ENCODE results near the gene PODXL2. TPM values are rescaled to one million over a fixed set of nuclear protein-coding genes. Genes with fewer than 3 reads are reported as not detected.

Gene PODXL2
- total and polyA plus RNA-seq, 4 experiments from 2014 or later, result 3.3 to 8.0 (median 5.5) TPM

DNA sequence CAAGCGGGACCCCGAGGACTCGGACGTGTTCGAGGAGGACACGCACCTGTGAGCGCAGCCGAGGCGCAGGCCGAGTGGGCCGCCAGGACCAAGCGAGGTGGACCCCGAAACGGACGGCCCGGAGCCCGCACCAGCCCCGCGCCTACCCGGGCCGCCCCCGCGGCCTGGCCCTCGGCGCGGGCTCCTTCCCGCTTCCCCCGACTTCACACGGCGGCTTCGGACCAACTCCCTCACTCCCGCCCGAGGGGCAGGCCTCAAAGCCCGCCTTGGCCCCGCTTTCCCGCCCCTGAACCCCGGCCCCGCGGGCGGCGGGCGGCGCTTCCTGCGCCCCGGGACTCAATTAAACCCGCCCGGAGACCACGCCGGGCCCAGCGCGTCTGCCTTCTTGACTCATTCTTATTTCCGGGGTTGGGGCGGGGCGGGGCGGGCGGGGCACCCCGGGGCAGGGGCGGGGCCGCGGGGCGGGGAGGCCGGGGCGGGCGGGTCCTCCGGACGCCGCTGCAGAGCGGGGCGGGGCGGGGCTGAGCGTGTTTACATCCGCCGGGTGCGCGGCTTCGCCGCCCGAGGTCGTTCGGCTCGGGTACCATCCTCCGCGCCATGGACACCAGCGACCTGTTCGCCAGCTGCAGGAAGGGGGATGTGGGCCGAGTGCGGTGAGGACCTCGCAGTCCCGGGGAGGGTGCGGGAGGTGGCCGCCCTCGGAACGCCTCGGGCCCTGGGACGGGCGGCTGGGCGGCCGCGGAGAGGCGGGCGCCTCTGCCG lies 43.6 kb downstream of the PODXL2 start, which contains the start of gene ABTB1:
Gene ABTB1 (plus strand): TSS at position 524 of the 762 bp plus-strand sequence. CDS start 74 bp downstream, at position 598.
- POLR2A ChIA-PET (ENCODE audit: partially characterized antibody), result interaction anchor here (0.5 to 3.3 kb wide), 15 partner anchors 10 to 1767 kb away, joined by 3 to 29 read pairs (median 4); partner anchors contain the start of genes IFT122, MBD4, MCM2 and PODXL2
- peaks cover 18 to 41% (median 28%) of the 10 kb centered on the region in 4 donors for H3K4me1 Mint-ChIP-seq
- peak within 1 kb of the TSS; percentile 86 for H3K27ac ChIP-seq (ENCODE audit: low read depth, low read length)

DNA sequence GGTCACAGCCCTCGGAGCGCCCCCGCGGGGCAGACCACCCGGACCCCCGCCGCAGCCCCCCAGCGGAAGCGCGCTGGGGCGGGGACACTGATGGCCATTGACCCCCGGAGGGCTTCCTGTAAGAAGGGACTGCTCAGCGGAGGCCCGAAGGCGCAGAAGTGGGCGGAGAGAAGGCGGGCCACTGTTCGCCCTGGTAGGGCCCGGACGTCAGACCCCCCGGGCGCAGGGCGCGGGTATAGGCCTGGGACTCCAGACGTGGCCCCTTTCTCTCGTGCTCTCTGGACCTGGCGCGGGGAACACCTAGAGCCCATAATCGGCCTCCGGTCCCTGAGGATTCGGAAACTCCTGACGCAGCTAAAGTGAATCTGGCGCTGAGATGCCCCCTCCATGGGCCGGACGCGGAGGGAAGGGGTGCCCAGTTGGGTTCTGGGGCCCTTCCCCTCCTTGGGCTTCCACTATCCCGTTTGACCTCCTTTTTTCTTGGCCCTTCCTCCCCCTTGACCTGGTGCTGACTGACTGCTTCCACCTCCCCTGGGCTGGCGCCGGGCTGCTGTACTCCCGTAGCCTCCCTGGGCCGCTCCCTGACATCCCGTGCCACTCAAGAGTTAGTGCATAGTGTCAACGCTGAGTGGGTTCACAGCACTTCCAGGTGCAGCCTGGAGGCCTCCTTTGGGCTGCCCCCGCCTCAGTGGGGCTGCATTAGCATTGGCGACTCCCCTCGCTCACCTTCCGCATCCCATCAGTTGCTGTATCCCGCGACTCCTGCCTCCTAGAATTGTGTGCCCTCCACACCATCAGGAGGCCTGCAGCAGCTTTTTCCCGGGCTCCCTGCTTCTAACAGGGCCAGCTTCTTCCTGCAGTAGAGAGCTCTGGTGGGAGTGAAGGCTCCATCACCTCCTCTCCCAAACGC lies 44.5 kb downstream of the PODXL2 start:
- Histone ChIP-seq H3K4me1 (ENCODE audit: insufficient read depth, low read length) (peaks cover 31% of the 10 kb centered on the region), H3K4me3 (ENCODE audit: low read length in 2 of 2) (peak overlapping the region; percentile 61 to 80), H3K9me3 (ENCODE audit: control insufficient read depth in 1 of 2, low read length in 2 of 2) (no peaks in the 10 kb centered on the region), H3K27me3 (ENCODE audit: insufficient read depth, low read length) (no peaks in the 10 kb centered on the region), H3K36me3 (ENCODE audit: insufficient read depth, low read length) (peaks cover 10% of the 10 kb centered on the region), H3K27ac (ENCODE audit: low read depth, low read length) (peak overlapping the region; percentile 73)
- Mint-ChIP-seq H3K4me1 (peaks cover 20 to 41% (median 29%) of the 10 kb centered on the region in 4 donors), H3K27me3 (no peaks in the 10 kb centered on the region), H3K4me3 (peak overlapping the region; percentile 86 to 94 (median 90)), H3K36me3 (peaks cover 6 to 23% of the 10 kb centered on the region in 2 donors), H3K9me3 (no peaks in the 10 kb centered on the region), H3K27ac (peak overlapping the region; percentile 78 to 94 (median 91))
- peak in 4 of 5 donors; percentile 47 to 74 (median 54) for DNase-seq
- POLR2A ChIA-PET (ENCODE audit: partially characterized antibody), result interaction anchor here (0.5 to 3.3 kb wide), 8 partner anchors 9 to 1767 kb away, joined by 3 to 29 read pairs (median 7); partner anchors contain the start of genes IFT122, MBD4, MCM2 and TPRA1
- CTCF ChIA-PET (ENCODE audit: partially characterized antibody), result interaction anchor here (1.0 to 1.1 kb wide), 2 partner anchors 10 to 22 kb away, joined by 3 to 4 read pairs; no protein-coding TSS in a partner anchor
- intact Hi-C loops (cut with micrococcal nuclease), result loop anchor here (2.0 to 10.0 kb wide), 6 partner anchors 83 to 1759 kb away; partner anchors contain the start of genes CHCHD6, TPRA1 and ZXDC

More for the DNA sequence above, 43.6 kb downstream of the PODXL2 start, which contains the start of gene ABTB1:
- H3K4me1 ChIP-seq (ENCODE audit: insufficient read depth, low read length), result peaks cover 31% of the 10 kb centered on the region
- H3K27me3 Mint-ChIP-seq, result no peaks in the 10 kb centered on the region
- no peaks in the 10 kb centered on the region for H3K9me3 ChIP-seq (ENCODE audit: control insufficient read depth in 1 of 2, low read length in 2 of 2)
- H3K27ac Mint-ChIP-seq, result peak within 1 kb of the TSS; percentile 90 to 98 (median 94)
- CTCF ChIA-PET (ENCODE audit: partially characterized antibody), result interaction anchor here (0.9 to 1.8 kb wide), 4 partner anchors 21 to 97 kb away, joined by 3 to 5 read pairs (median 4); partner anchors contain the start of gene TPRA1
- peak; percentile 79 to 86 (median 85) for DNase-seq
- H3K36me3 Mint-ChIP-seq, result peaks cover 3 to 16% of the 10 kb centered on the region in 2 donors
- H3K27me3 ChIP-seq (ENCODE audit: insufficient read depth, low read length), result no peaks in the 10 kb centered on the region
- peak within 1 kb of the TSS; percentile 88 to 94 (median 92) for H3K4me3 Mint-ChIP-seq
- peaks cover 10% of the 10 kb centered on the region for H3K36me3 ChIP-seq (ENCODE audit: insufficient read depth, low read length)
- intact Hi-C loops (cut with micrococcal nuclease), result loop anchor here (1.0 to 10.0 kb wide), 9 partner anchors 43 to 1758 kb away; partner anchors contain the start of genes CHCHD6, MCM2, PODXL2 and SEC61A1
- H3K9me3 Mint-ChIP-seq, result no peaks in the 10 kb centered on the region
- peak within 1 kb of the TSS; percentile 61 to 80 for H3K4me3 ChIP-seq (ENCODE audit: low read length in 2 of 2)

DNA sequence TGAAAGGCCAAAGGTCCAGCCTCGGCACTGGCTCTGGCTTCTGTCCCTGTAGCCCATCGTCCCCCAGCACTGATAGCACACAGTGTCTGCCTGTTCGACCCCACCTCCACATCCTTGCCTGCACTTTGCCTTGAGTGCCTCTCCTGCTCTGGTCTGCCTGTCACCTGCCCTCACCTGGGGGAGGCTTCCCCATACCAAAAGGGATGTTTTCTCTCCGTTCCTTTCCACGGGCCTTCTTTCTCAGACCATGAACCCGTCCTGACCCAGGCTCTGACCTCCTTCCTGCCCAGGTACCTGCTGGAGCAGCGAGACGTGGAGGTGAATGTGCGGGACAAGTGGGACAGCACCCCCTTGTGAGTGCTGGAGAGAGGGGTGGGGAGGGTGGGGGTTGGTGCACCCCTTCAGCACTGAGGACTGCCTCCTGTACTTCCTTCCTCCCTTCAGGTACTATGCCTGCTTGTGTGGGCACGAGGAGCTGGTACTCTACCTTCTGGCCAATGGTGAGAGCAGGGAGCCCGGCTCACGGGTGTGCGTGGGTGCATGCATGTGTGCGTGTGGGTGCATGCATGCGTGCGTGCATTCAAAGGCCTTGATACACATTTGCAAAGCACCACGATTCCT lies 45.2 kb downstream of the PODXL2 start:
- peak overlapping the region; percentile 78 to 94 (median 91) for H3K27ac Mint-ChIP-seq
- H3K9me3 Mint-ChIP-seq, result no peaks in the 10 kb centered on the region
- H3K27me3 Mint-ChIP-seq, result no peaks in the 10 kb centered on the region
- H3K27ac ChIP-seq (ENCODE audit: low read depth, low read length), result no peak overlapping the region
- POLR2A ChIA-PET (ENCODE audit: partially characterized antibody), result interaction anchor here (2.7 to 3.3 kb wide), 3 partner anchors 9 to 84 kb away, joined by 16 to 29 read pairs (median 25); partner anchors contain the start of gene TPRA1
- no peaks in the 10 kb centered on the region for H3K9me3 ChIP-seq (ENCODE audit: control insufficient read depth in 1 of 2, low read length in 2 of 2)
- CTCF ChIA-PET (ENCODE audit: partially characterized antibody), result interaction anchor here (1.0 kb wide), 1 partner anchor 10 kb away, joined by 3 read pairs; no protein-coding TSS in a partner anchor
- intact Hi-C loops (cut with micrococcal nuclease), result loop anchor here (5.0 to 10.0 kb wide), 3 partner anchors 969 to 1759 kb away; partner anchors contain the start of genes CHCHD6 and ZXDC
- H3K4me3 ChIP-seq (ENCODE audit: low read length in 2 of 2), result no peak overlapping the region
- H3K4me1 ChIP-seq (ENCODE audit: insufficient read depth, low read length), result peaks cover 31% of the 10 kb centered on the region
- H3K27me3 ChIP-seq (ENCODE audit: insufficient read depth, low read length), result no peaks in the 10 kb centered on the region
- DNase-seq, result no peak
- H3K4me1 Mint-ChIP-seq, result peaks cover 20 to 41% (median 29%) of the 10 kb centered on the region in 4 donors
- H3K4me3 Mint-ChIP-seq, result peak overlapping the region; percentile 86 to 94 (median 90)
- H3K36me3 Mint-ChIP-seq, result peaks cover 6 to 30% of the 10 kb centered on the region in 2 donors
- H3K36me3 ChIP-seq (ENCODE audit: insufficient read depth, low read length), result peaks cover 10% of the 10 kb centered on the region

DNA sequence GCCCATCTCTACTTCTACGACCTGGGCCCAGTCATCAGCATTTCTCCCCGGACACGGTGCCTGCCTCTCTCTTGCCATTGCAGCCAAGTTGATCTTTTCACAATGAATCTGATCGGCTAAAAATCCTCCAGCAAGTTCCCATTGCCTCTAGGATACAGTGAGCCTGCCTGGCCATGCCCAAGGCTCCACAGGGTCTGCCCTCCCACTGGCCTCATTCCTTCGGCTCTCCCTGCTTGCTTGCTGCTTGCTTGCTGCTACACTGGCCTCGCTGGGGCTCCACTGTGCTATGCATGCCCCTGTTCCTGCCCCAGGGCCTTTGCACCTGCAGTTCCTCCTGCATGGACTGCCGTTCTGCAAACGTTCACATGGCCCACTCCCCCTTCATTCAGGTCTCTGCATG lies 45.8 kb downstream of the PODXL2 start:
- Mint-ChIP-seq H3K36me3 (peaks cover 6 to 32% of the 10 kb centered on the region in 2 donors), H3K4me3 (peak overlapping the region; percentile 60 to 92 (median 77)), H3K9me3 (no peaks in the 10 kb centered on the region), H3K4me1 (peaks cover 20 to 41% (median 29%) of the 10 kb centered on the region in 4 donors), H3K27ac (peak overlapping the region in 6 of 7 donors; percentile 38 to 90 (median 84)), H3K27me3 (no peaks in the 10 kb centered on the region)
- intact Hi-C loops (cut with micrococcal nuclease), result loop anchor here (5.0 to 10.0 kb wide), 3 partner anchors 970 to 1760 kb away; partner anchors contain the start of genes CHCHD6 and ZXDC
- Histone ChIP-seq H3K4me1 (ENCODE audit: insufficient read depth, low read length) (peaks cover 31% of the 10 kb centered on the region), H3K9me3 (ENCODE audit: control insufficient read depth in 1 of 2, low read length in 2 of 2) (no peaks in the 10 kb centered on the region), H3K27me3 (ENCODE audit: insufficient read depth, low read length) (no peaks in the 10 kb centered on the region), H3K36me3 (ENCODE audit: insufficient read depth, low read length) (peaks cover 10% of the 10 kb centered on the region), H3K4me3 (ENCODE audit: low read length in 2 of 2) (no peak overlapping the region), H3K27ac (ENCODE audit: low read depth, low read length) (no peak overlapping the region)
- no peak for DNase-seq
- CTCF ChIA-PET (ENCODE audit: partially characterized antibody), result interaction anchor here (1.0 kb wide), 1 partner anchor 9 kb away, joined by 3 read pairs; no protein-coding TSS in a partner anchor
- POLR2A ChIA-PET (ENCODE audit: partially characterized antibody), result no interaction called here

DNA sequence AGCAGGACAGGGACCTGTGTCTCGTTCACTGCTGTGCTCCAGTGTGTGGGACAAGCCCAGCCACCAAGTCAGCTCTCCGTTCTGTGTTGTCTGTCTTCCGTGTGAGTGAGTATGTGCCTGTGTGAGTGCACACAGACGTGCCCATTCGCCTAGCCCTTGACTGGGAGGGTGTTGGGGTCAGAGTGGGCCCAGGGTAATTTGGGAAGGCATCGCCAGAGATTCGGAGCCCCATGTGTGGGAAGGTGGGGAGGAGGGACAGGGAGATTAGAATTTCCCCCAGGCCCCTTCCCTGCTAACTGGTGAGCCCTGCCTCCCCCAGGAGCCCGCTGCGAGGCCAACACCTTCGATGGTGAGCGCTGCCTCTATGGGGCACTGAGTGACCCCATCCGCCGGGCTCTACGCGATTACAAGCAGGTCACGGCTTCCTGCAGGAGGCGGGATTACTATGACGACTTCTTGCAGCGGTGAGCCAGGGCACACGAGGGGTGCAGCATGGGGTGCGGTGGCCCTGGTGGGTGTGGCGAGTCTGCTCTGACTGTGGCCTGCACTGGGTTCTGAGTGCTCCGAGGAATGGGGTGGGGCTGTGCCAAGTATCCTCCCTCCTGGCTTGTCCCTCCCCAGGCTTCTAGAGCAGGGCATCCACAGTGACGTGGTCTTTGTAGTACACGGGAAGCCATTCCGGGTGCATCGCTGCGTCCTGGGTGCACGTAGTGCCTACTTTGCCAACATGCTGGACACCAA lies 46.8 kb downstream of the PODXL2 start:
- Histone ChIP-seq H3K4me1 (ENCODE audit: insufficient read depth, low read length) (peaks cover 31% of the 10 kb centered on the region), H3K36me3 (ENCODE audit: insufficient read depth, low read length) (peaks cover 10% of the 10 kb centered on the region), H3K27me3 (ENCODE audit: insufficient read depth, low read length) (no peaks in the 10 kb centered on the region), H3K27ac (ENCODE audit: low read depth, low read length) (no peak overlapping the region), H3K4me3 (ENCODE audit: low read length in 2 of 2) (no peak overlapping the region), H3K9me3 (ENCODE audit: control insufficient read depth in 1 of 2, low read length in 2 of 2) (no peaks in the 10 kb centered on the region)
- Mint-ChIP-seq H3K4me1 (peaks cover 20 to 41% (median 29%) of the 10 kb centered on the region in 4 donors), H3K36me3 (peaks cover 6 to 34% of the 10 kb centered on the region in 2 donors), H3K4me3 (peak overlapping the region in 3 of 8 donors; percentile 17 to 46 (median 23)), H3K9me3 (no peaks in the 10 kb centered on the region), H3K27me3 (no peaks in the 10 kb centered on the region), H3K27ac (peak overlapping the region in 4 of 7 donors; percentile 24 to 90 (median 48))
- intact Hi-C loops (cut with micrococcal nuclease), result loop anchor here (10.0 kb wide), 2 partner anchors 971 to 1761 kb away; partner anchors contain the start of gene CHCHD6
- no peak for DNase-seq
- ChIA-PET CTCF (ENCODE audit: partially characterized antibody) (no interaction called here), POLR2A (ENCODE audit: partially characterized antibody) (no interaction called here)
